Glutamatergic neuron (in vitro differentiated cells): ENCODE results near the gene PCDHGC3. TPM values are rescaled to one million over a fixed set of nuclear protein-coding genes. Genes with fewer than 3 reads are reported as not detected.

Source experiments
- DNase-seq: peaks from one replicate; pipeline ENCODE4 v3.0.0; 2022
- H3K27ac Mint-ChIP-seq: one replicate; pipeline ENCODE4 v1.8.0; 2020; ENCODE audit warnings: mild to moderate bottlenecking, mixed read lengths, inconsistent platforms; ENCODE audit not compliant: unreplicated experiment
- H3K27me3 Mint-ChIP-seq: one replicate; pipeline ENCODE4 v1.8.0; 2020; ENCODE audit warnings: mild to moderate bottlenecking, moderate library complexity, mixed read lengths, inconsistent platforms; ENCODE audit not compliant: unreplicated experiment
- H3K36me3 Mint-ChIP-seq: one replicate; pipeline ENCODE4 v1.8.0; 2020; ENCODE audit warnings: mild to moderate bottlenecking, mixed read lengths, inconsistent platforms; ENCODE audit not compliant: unreplicated experiment
- H3K4me1 Mint-ChIP-seq: one replicate; pipeline ENCODE4 v1.8.0; 2020; ENCODE audit warnings: mild to moderate bottlenecking, low read depth, mixed read lengths, inconsistent platforms; ENCODE audit not compliant: unreplicated experiment
- H3K4me3 Mint-ChIP-seq: one replicate; pipeline ENCODE4 v1.8.0; 2020; ENCODE audit warnings: mild to moderate bottlenecking, mixed read lengths, inconsistent platforms; ENCODE audit not compliant: unreplicated experiment
- H3K9me3 Mint-ChIP-seq: one replicate; pipeline ENCODE4 v1.8.0; 2020; ENCODE audit warnings: mild to moderate bottlenecking, moderate library complexity, mixed read lengths, inconsistent platforms; ENCODE audit not compliant: unreplicated experiment
- total RNA-seq: library from RNA; stranded (reverse); fragmentation: NEBNext Ultra II Directional; extraction: Animal tissue kit (Norgen Biotek cat#: 25700); gene quantifications from one replicate; pipeline ENCODE4 v1.2.1, GENCODE V29; 2021; ENCODE audit not compliant: unreplicated experiment
- TF ChIP-seq, protein P1 (sequence below): fragments of 200-600 bp; sonication (generic); IDR thresholded peaks from one replicate; pipeline ENCODE4 v1.5.0; 2021; ENCODE audit not compliant: partially characterized antibody, unreplicated experiment

The PCDHGC3 gene
- total RNA-seq, 1 donor from 2014 or later = 40.1 TPM

DNA sequence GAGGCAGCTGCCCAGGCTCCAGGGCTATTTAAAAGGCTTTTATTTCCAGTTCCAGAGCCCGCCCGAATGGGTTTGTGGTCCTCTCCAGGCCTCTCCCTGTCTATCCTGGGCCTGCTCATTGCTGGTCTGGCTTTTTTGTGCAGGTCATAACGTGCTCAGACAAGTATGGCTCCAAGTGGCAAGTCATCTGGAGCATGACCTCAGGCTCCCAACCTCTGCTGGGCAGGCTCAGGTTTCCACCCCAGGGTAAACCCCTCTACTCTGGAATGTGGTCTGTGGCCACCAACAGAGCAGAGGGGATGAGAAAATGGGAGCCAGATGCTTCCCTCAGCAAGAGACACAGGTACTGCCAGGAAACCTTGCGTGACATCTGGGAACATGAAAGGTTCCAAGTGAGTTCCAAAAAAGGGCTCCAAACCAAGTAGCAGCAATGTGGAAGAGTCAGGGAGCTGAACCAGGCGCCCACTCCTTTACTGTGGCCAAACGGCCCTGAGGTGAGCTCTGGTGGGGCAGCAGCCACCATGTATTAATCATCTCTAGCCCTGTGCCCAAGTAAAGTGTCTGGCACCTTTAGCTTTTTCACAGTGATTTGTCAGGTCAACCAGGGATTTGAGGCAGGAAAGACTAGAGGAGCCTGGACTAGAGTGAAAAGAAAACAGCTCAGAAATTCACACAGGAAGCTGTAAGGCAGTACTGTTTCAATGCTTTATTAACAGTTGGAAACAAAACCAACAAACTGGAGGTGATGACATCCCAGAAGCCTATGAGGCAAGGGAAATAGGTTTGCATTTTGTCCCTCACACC lies 38.8 kb downstream of the PCDHGC3 start:
- DNase-seq = no peak
- TF ChIP-seq, protein P1, sequence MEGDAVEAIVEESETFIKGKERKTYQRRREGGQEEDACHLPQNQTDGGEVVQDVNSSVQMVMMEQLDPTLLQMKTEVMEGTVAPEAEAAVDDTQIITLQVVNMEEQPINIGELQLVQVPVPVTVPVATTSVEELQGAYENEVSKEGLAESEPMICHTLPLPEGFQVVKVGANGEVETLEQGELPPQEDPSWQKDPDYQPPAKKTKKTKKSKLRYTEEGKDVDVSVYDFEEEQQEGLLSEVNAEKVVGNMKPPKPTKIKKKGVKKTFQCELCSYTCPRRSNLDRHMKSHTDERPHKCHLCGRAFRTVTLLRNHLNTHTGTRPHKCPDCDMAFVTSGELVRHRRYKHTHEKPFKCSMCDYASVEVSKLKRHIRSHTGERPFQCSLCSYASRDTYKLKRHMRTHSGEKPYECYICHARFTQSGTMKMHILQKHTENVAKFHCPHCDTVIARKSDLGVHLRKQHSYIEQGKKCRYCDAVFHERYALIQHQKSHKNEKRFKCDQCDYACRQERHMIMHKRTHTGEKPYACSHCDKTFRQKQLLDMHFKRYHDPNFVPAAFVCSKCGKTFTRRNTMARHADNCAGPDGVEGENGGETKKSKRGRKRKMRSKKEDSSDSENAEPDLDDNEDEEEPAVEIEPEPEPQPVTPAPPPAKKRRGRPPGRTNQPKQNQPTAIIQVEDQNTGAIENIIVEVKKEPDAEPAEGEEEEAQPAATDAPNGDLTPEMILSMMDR = no peak
- Mint-ChIP-seq H3K4me1 (peaks cover 53% of the 10 kb centered on the region), H3K36me3 (peaks cover 9% of the 10 kb centered on the region), H3K9me3 (peaks cover 36% of the 10 kb centered on the region), H3K27ac (peak overlapping the region; percentile 97), H3K27me3 (peaks cover 23% of the 10 kb centered on the region), H3K4me3 (peak overlapping the region; percentile 88)

DNA sequence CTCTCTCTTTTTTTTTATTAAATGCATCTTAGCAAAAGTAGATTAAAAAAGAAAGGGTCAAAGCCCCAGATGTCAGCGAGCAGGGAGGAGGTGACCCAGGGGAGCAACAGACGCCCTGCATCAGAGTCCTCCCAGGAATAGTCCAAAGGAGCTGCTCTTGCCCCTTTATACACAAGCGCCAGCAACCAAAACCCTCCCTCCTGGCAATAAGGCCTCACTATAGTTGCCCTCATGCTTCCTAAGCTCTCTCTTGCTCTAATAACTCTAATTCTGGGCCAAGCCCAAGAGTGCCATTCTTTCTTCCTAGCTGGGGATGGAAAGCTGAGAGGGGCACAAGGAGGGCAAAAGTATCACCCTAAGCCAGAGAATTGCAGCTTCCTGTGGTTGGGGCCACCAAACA lies 39.4 kb downstream of the PCDHGC3 start:
- peaks cover 31% of the 10 kb centered on the region for H3K9me3 Mint-ChIP-seq
- peaks cover 23% of the 10 kb centered on the region for H3K27me3 Mint-ChIP-seq
- TF ChIP-seq, protein P1 = no peak
- peak overlapping the region; percentile 97 for H3K27ac Mint-ChIP-seq
- H3K36me3 Mint-ChIP-seq = peaks cover 9% of the 10 kb centered on the region
- peaks cover 50% of the 10 kb centered on the region for H3K4me1 Mint-ChIP-seq
- no peak for DNase-seq
- peak overlapping the region; percentile 67 for H3K4me3 Mint-ChIP-seq

DNA sequence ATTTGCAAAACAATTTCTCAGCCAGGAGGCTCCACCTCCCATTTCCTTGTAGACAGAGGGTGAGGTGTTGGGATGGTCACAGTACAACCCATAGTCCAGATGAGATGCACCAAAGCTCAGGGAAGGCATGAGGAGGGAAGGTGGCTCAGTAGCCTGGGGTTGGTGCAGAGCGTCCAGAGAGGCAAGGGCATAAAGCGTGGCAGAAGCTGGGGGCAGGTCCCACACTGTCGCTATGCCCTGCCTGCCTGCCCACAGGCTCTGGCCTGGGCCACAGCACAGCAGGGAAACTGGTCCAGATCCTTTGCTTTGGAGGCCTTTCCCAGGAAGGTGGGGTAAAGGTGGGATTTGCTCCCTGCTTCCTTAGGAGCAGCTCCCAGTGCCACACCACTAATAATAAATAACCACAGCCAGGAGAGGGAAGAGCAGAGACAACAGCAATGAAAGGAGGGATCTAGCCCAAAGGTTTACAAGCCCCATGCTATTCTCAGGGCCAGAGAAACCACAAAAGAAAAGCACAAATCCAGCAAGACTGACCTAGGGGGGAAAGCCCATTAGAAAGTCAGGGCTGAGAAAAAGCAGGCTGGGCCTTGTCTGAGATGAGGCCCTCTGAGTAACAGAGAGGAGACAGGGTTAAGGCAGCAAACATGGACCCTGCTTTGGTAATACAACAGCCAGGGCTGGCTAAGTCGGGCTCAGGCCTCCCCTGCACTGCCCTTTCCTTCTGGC lies 40.3 kb downstream of the PCDHGC3 start:
- H3K9me3 Mint-ChIP-seq = peaks cover 32% of the 10 kb centered on the region
- H3K27ac Mint-ChIP-seq = peak overlapping the region; percentile 97
- H3K36me3 Mint-ChIP-seq = peaks cover 9% of the 10 kb centered on the region
- TF ChIP-seq, protein P1 = no peak
- no peak for DNase-seq
- H3K27me3 Mint-ChIP-seq = peaks cover 23% of the 10 kb centered on the region
- H3K4me3 Mint-ChIP-seq = peak overlapping the region; percentile 57
- H3K4me1 Mint-ChIP-seq = peaks cover 51% of the 10 kb centered on the region

DNA sequence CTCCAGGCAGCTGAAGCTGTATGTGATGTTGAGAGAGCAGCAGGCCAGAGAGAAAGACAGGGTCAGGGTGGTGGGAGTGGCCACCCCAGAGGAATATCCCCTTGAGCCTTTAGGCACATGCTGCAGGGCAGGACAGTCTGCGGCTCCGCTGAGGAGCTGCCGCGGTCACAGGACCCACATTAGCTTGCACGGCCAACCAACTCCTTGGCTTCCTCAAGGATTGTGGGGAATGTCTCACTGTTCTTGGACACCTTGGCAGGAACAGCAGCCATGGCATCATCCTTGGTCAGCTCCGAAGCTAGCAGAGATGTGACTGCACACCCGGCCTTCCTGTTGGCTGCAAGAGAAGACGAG lies 40.9 kb downstream of the PCDHGC3 start:
- peak overlapping the region; percentile 49 for H3K4me3 Mint-ChIP-seq
- H3K27ac Mint-ChIP-seq = peak overlapping the region; percentile 97
- H3K9me3 Mint-ChIP-seq = peaks cover 28% of the 10 kb centered on the region

More for the DNA sequence above, 40.9 kb downstream of the PCDHGC3 start:
- TF ChIP-seq, protein P1 = no peak
- DNase-seq = no peak
- Mint-ChIP-seq H3K27me3 (peaks cover 20% of the 10 kb centered on the region), H3K4me1 (peaks cover 53% of the 10 kb centered on the region), H3K36me3 (peaks cover 6% of the 10 kb centered on the region)
